ENCODE data around the gene CSH2. TPM values are rescaled to one million over a fixed set of nuclear protein-coding genes. Genes with fewer than 3 reads are reported as not detected.

Gene CSH2
- total and polyA plus RNA-seq, 2 of the 13 experiments (the other 11 are each of a cell fraction or from before 2014, with no cell fraction given): not detected

DNA sequence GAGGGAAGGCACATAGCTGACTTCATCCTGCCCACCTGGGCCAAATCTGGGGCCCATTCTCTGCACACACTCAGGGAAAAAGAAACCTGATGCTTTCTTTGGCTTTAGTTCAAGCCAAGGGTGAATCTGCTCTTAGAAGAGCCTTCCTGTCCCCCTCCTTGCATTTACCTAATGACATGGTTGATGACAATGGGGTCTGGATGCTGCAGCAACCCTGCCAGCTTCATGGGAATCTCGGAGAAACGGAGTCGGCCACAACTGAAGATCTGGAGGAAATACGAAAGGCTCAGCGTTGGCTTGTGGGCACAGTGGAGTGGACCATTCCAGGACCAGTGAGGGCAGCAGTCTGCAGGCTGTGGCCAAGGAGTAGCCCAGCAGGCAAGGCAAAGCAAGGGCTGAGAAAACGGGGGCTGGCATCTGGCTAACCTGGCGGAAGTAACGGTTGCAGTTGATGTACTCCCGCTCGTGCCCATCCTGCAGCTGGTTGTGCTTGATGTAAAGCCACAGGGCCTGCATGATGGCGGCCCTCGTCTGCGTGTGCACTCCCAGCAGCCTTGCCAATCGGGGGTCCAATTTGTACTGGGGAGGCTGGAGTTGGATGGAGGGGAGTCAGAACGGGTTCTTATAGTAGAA lies 39.6 kb downstream of the CSH2 start (continued):
- TF ChIP-seq JUNB (CRISPR knock-in tag; IDR thresholded peaks at IDR 0.05; ENCODE audit: borderline replicate concordance): no peak
- no peak for TF ChIP-seq MED13 (CRISPR knock-in tag; IDR thresholded peaks at IDR 0.05)
- TF ChIP-seq, protein P1, sequence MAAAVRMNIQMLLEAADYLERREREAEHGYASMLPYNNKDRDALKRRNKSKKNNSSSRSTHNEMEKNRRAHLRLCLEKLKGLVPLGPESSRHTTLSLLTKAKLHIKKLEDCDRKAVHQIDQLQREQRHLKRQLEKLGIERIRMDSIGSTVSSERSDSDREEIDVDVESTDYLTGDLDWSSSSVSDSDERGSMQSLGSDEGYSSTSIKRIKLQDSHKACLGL (CRISPR knock-in tag; IDR thresholded peaks at IDR 0.05): peak; percentile 5; the same call in 1 of the 2 replicates
- no peak for TF ChIP-seq MED8 (CRISPR knock-in tag; IDR thresholded peaks at IDR 0.05; ENCODE audit: insufficient replicate concordance)
- peak; percentile 28; the same call in 1 of the 2 replicates for TF ChIP-seq ZFY (CRISPR knock-in tag; IDR thresholded peaks at IDR 0.05)
- no peak for TF ChIP-seq CBX5 (CRISPR knock-in tag; IDR thresholded peaks at IDR 0.05; ENCODE audit: borderline replicate concordance)
- TF ChIP-seq NFKB2 (CRISPR knock-in tag; IDR thresholded peaks at IDR 0.05; ENCODE audit: borderline replicate concordance): no peak
- no peak for TF ChIP-seq BCL6 (CRISPR knock-in tag; IDR thresholded peaks at IDR 0.05)
- TF ChIP-seq MIER3 (CRISPR knock-in tag; IDR thresholded peaks at IDR 0.05; ENCODE audit: borderline replicate concordance): no peak
- no peak for TF ChIP-seq STAT5B (CRISPR knock-in tag; IDR thresholded peaks at IDR 0.05)
- no peak for TF ChIP-seq ZFAT (CRISPR knock-in tag; conservative IDR thresholded peaks at IDR 0.05)
- no peak for TF ChIP-seq SRSF9 (IDR thresholded peaks at IDR 0.05; ENCODE audit: borderline replicate concordance, insufficient read depth, low read depth, low read length, poor library complexity, severe bottlenecking)
- TF ChIP-seq SKI (IDR thresholded peaks at IDR 0.05; ENCODE audit: partially characterized antibody): no peak
- TF ChIP-seq POLR2G (IDR thresholded peaks at IDR 0.05; ENCODE audit: low read depth, low read length): 0 out of 2 replicates have a peak, but pooled peaks have one; percentile 1
- TF ChIP-seq NCOA5 (CRISPR knock-in tag; IDR thresholded peaks at IDR 0.05): 0 out of 2 replicates have a peak, but pooled peaks have one; percentile 37
- no peak for TF ChIP-seq ZFYVE20 (CRISPR knock-in tag; IDR thresholded peaks at IDR 0.05; ENCODE audit: borderline replicate concordance, low read depth)
- TF ChIP-seq IKZF4 (CRISPR knock-in tag; IDR thresholded peaks at IDR 0.05; ENCODE audit: borderline replicate concordance, low read depth, not compliant biosample characterization): no peak
- TF ChIP-seq GLI4 (CRISPR knock-in tag; IDR thresholded peaks at IDR 0.05; ENCODE audit: borderline replicate concordance): no peak
- TF ChIP-seq, protein P2, sequence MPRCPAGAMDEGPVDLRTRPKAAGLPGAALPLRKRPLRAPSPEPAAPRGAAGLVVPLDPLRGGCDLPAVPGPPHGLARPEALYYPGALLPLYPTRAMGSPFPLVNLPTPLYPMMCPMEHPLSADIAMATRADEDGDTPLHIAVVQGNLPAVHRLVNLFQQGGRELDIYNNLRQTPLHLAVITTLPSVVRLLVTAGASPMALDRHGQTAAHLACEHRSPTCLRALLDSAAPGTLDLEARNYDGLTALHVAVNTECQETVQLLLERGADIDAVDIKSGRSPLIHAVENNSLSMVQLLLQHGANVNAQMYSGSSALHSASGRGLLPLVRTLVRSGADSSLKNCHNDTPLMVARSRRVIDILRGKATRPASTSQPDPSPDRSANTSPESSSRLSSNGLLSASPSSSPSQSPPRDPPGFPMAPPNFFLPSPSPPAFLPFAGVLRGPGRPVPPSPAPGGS (CRISPR knock-in tag; IDR thresholded peaks at IDR 0.05): no peak
- TF ChIP-seq ZFP37 (CRISPR knock-in tag; IDR thresholded peaks at IDR 0.05; ENCODE audit: borderline replicate concordance): no peak
- TF ChIP-seq, protein P3, sequence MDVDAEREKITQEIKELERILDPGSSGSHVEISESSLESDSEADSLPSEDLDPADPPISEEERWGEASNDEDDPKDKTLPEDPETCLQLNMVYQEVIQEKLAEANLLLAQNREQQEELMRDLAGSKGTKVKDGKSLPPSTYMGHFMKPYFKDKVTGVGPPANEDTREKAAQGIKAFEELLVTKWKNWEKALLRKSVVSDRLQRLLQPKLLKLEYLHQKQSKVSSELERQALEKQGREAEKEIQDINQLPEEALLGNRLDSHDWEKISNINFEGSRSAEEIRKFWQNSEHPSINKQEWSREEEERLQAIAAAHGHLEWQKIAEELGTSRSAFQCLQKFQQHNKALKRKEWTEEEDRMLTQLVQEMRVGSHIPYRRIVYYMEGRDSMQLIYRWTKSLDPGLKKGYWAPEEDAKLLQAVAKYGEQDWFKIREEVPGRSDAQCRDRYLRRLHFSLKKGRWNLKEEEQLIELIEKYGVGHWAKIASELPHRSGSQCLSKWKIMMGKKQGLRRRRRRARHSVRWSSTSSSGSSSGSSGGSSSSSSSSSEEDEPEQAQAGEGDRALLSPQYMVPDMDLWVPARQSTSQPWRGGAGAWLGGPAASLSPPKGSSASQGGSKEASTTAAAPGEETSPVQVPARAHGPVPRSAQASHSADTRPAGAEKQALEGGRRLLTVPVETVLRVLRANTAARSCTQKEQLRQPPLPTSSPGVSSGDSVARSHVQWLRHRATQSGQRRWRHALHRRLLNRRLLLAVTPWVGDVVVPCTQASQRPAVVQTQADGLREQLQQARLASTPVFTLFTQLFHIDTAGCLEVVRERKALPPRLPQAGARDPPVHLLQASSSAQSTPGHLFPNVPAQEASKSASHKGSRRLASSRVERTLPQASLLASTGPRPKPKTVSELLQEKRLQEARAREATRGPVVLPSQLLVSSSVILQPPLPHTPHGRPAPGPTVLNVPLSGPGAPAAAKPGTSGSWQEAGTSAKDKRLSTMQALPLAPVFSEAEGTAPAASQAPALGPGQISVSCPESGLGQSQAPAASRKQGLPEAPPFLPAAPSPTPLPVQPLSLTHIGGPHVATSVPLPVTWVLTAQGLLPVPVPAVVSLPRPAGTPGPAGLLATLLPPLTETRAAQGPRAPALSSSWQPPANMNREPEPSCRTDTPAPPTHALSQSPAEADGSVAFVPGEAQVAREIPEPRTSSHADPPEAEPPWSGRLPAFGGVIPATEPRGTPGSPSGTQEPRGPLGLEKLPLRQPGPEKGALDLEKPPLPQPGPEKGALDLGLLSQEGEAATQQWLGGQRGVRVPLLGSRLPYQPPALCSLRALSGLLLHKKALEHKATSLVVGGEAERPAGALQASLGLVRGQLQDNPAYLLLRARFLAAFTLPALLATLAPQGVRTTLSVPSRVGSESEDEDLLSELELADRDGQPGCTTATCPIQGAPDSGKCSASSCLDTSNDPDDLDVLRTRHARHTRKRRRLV (CRISPR knock-in tag; IDR thresholded peaks at IDR 0.05): no peak
- no peak for TF ChIP-seq ZNF776 (CRISPR knock-in tag; IDR thresholded peaks at IDR 0.05)
- no peak for TF ChIP-seq SMAD1 (CRISPR knock-in tag; IDR thresholded peaks at IDR 0.05; ENCODE audit: borderline replicate concordance, low read depth)
- TF ChIP-seq NCOA1 (CRISPR knock-in tag; IDR thresholded peaks at IDR 0.05): no peak
